Colon (tissue), 2 donors: ENCODE results near the gene DMWD.

Experiments used
- FAIRE-seq: peaks from 2 replicates; lab custom pipeline; 2012; peaks lifted over from hg19 to GRCh38; lab: Jason Lieb, UNC
- donor health status: control.
- donor health status: control.

The DMWD gene

GRCh38 chr19:45792470-45793177, at the start of gene DMWD:
Gene DMWD, minus strand, starts transcription at chr19:45792845. Its CDS starts 89 bp downstream, at chr19:45792756.
- no peak for FAIRE-seq

GRCh38 chr19:45842198-45842597, 49.6 kb upstream of the DMWD start:
- FAIRE-seq: no peak

GRCh38 chr19:45834970-45835369, 42.3 kb upstream of the DMWD start:
- FAIRE-seq: no peak

GRCh38 chr19:45828945-45829344, 36.3 kb upstream of the DMWD start:
- FAIRE-seq: no peak

- no peak for FAIRE-seq
Observed at GRCh38 chr19:45828523-45828922, 35.9 kb upstream of the DMWD start.

GRCh38 chr19:45827459-45828093, 34.9 kb upstream of the DMWD start:
- FAIRE-seq: no peak

- no peak for FAIRE-seq
Observed at GRCh38 chr19:45826934-45827333, 34.3 kb upstream of the DMWD start.

- no peak for FAIRE-seq
Observed at GRCh38 chr19:45825917-45826893, 33.6 kb upstream of the DMWD start.

- no peak for FAIRE-seq
Observed at GRCh38 chr19:45825263-45825605, 32.6 kb upstream of the DMWD start.

- no peak for FAIRE-seq
Observed at GRCh38 chr19:45824531-45825262, 32.1 kb upstream of the DMWD start.

- no peak for FAIRE-seq
Observed at GRCh38 chr19:45824041-45824471, 31.4 kb upstream of the DMWD start.

- no peak for FAIRE-seq
Observed at GRCh38 chr19:45823182-45823581, 30.5 kb upstream of the DMWD start.

GRCh38 chr19:45822716-45823115, 30.1 kb upstream of the DMWD start:
- FAIRE-seq: no peak

- no peak for FAIRE-seq
Observed at GRCh38 chr19:45821570-45821969, 28.9 kb upstream of the DMWD start.

GRCh38 chr19:45821103-45821521, 28.5 kb upstream of the DMWD start:
- no peak for FAIRE-seq

- FAIRE-seq: no peak
Observed at GRCh38 chr19:45820413-45821102, 27.9 kb upstream of the DMWD start.

GRCh38 chr19:45819769-45820168, 27.1 kb upstream of the DMWD start:
- no peak for FAIRE-seq

GRCh38 chr19:45817725-45818301, 25.2 kb upstream of the DMWD start:
- no peak for FAIRE-seq

GRCh38 chr19:45817010-45817724, 24.5 kb upstream of the DMWD start:
- no peak for FAIRE-seq

GRCh38 chr19:45816236-45817009, 23.8 kb upstream of the DMWD start:
- FAIRE-seq: no peak
